OCI-LY7 (cell line): ENCODE measurements around the gene STIM1. TPM values are rescaled to one million over a fixed set of nuclear protein-coding genes. Genes with fewer than 3 reads are reported as not detected.

ENCODE experiments used
- BruUV-seq: library from RNA; stranded (reverse); fragments of 400-500 nt; replicated peaks from 2 replicates; lab custom pipeline; 2021; lab: Mats Ljungman, UMichigan
- CTCF ChIA-PET: fragments of 300-600 bp; sonication (Branson Sonifier 250); formaldehyde crosslinking; loops from one replicate; lab custom pipeline; 2022; ENCODE audit warnings: antibody characterized with exemption; ENCODE audit not compliant: unreplicated experiment; lab: Charles Lee
- POLR2A ChIA-PET: fragments of 300-600 bp; sonication (Branson Sonifier 250); formaldehyde crosslinking; loops from one replicate; lab custom pipeline; 2022; ENCODE audit warnings: antibody characterized with exemption; lab: Charles Lee
- DNase-seq: peaks from one replicate; pipeline ENCODE4 v3.0.0-alpha.2; 2015; ENCODE audit warnings: low spot score
- H2AFZ ChIP-seq: fragments of 200-600 bp; sonication (generic), shearing (Covaris generic); 2 replicates; pipeline ENCODE4 v1.6.1; 2014; ENCODE audit warnings: mild to moderate bottlenecking, antibody characterized with exemption, low read length, moderate library complexity
- H3K27ac ChIP-seq: fragments of 200-600 bp; sonication (generic); 2 replicates; pipeline ENCODE4 v1.5.1; 2014; ENCODE audit warnings: mixed run types, low read depth, mild to moderate bottlenecking, moderate library complexity, low read length, inconsistent platforms; ENCODE audit not compliant: poor library complexity, severe bottlenecking
- H3K36me3 ChIP-seq: fragments of 200-600 bp; sonication (generic); 2 replicates; pipeline ENCODE4 v1.6.1; 2014; ENCODE audit warnings: mild to moderate bottlenecking, antibody characterized with exemption, low read length, moderate library complexity, mixed read lengths; ENCODE audit not compliant: insufficient read depth
- H3K4me1 ChIP-seq: fragments of 200-600 bp; sonication (generic); 2 replicates; pipeline ENCODE4 v1.5.1; 2014; ENCODE audit warnings: mild to moderate bottlenecking, low read length; ENCODE audit not compliant: insufficient read depth, poor library complexity, severe bottlenecking
- H3K4me2 ChIP-seq: fragments of 200-600 bp; sonication (generic); 2 replicates; pipeline ENCODE4 v1.6.1; 2014; ENCODE audit warnings: mild to moderate bottlenecking, low read length
- H3K4me3 ChIP-seq: fragments of 200-600 bp; sonication (generic); 2 replicates; pipeline ENCODE4 v1.5.1; 2014; ENCODE audit warnings: mild to moderate bottlenecking, low read depth, low read length; ENCODE audit not compliant: poor library complexity, severe bottlenecking
- H3K79me2 ChIP-seq: fragments of 200-600 bp; sonication (generic); 2 replicates; pipeline ENCODE4 v1.6.1; 2016; ENCODE audit warnings: low read depth, mild to moderate bottlenecking, low read length, moderate library complexity, mixed read lengths; ENCODE audit not compliant: insufficient read depth
- H3K9me2 ChIP-seq: fragments of 200-600 bp; sonication (generic); 2 replicates; pipeline ENCODE4 v1.6.1; 2016; ENCODE audit warnings: mild to moderate bottlenecking, low read length, mixed read lengths; ENCODE audit not compliant: insufficient read depth
- H3K9me3 ChIP-seq: fragments of 200-600 bp; sonication (generic); 2 replicates; pipeline ENCODE4 v1.6.1; 2014; ENCODE audit warnings: mild to moderate bottlenecking, mixed run types, low read length, mixed read lengths
- H4K20me1 ChIP-seq: fragments of 200-600 bp; sonication (generic); 2 replicates; pipeline ENCODE4 v1.6.1; 2014; ENCODE audit warnings: mild to moderate bottlenecking, antibody characterized with exemption, low read length, moderate library complexity, mixed read lengths; ENCODE audit not compliant: insufficient read depth
- CTCF ChIP-seq: fragments of 200-600 bp; sonication (generic); conservative IDR thresholded peaks from 2 replicates; pipeline ENCODE4 v1.5.1; 2014; ENCODE audit warnings: mild to moderate bottlenecking, antibody characterized with exemption, low read length, moderate library complexity, mixed read lengths
- EZH2phosphoT487 ChIP-seq: fragments of 200-600 bp; sonication (generic); IDR thresholded peaks from 2 replicates; pipeline ENCODE4 v1.6.1; 2018; ENCODE audit warnings: low read depth, borderline replicate concordance, mild to moderate bottlenecking, mixed run types, antibody characterized with exemption, low read length, moderate library complexity, mixed read lengths
- intact Hi-C: fragments of 100-400 bp; cut with micrococcal nuclease; formaldehyde crosslinking; loops from one replicate; pipeline ENCODE4 v1.10.0; 2022; ENCODE audit not compliant: unreplicated experiment
- total RNA-seq, 2 experiments: library from RNA; depleted of rRNA in 1 of 2; stranded (reverse); fragments of >200 nt in 1 of 2; shearing (Covaris generic) in 1 of 2; gene quantifications; 2 replicates each; pipeline ENCODE4 v1.2.3, GENCODE V29; 2014 to 2022

STIM1 gene
- total RNA-seq, 2 experiments from 2014 or later, result 21.0 to 49.1 TPM

- intact Hi-C loops, result no loop called here
- CTCF ChIA-PET, result no interaction called here
- POLR2A ChIA-PET, result interaction anchor here (1.3 kb wide), 1 partner anchor 10 kb away, joined by 3 read pairs; no protein-coding TSS in a partner anchor
- H3K79me2 ChIP-seq, result no peaks in the 10 kb centered on the region
- no peaks in the 10 kb centered on the region for H3K9me2 ChIP-seq
- no peak overlapping the region for H2AFZ ChIP-seq
- no peak for DNase-seq
- no peak overlapping the region for H3K4me2 ChIP-seq
- H3K36me3 ChIP-seq, result no peaks in the 10 kb centered on the region
- H3K4me3 ChIP-seq, result no peak overlapping the region
- no TSS peak for BruUV-seq
- H3K27ac ChIP-seq, result no peak overlapping the region
- H4K20me1 ChIP-seq, result no peaks in the 10 kb centered on the region
- TF ChIP-seq CTCF, result no peak
- TF ChIP-seq EZH2phosphoT487, result no peak
- H3K4me1 ChIP-seq, result no peaks in the 10 kb centered on the region
- no peaks in the 10 kb centered on the region for H3K9me3 ChIP-seq
These were observed 161.7 kb downstream of the STIM1 start for GRCh38 chr11:4017129-4017528.

GRCh38 chr11:4018641-4019040, 163.2 kb downstream of the STIM1 start:
- intact Hi-C loops, result no loop called here
- Histone ChIP-seq H3K9me3 (0 out of 2 replicates have a peak, but pooled peaks cover 4% of the 10 kb centered on the region), H3K27ac (no peak overlapping the region), H3K79me2 (no peaks in the 10 kb centered on the region), H3K4me3 (no peak overlapping the region), H3K4me1 (no peaks in the 10 kb centered on the region), H3K36me3 (peaks cover under 1% of the 10 kb centered on the region; the same call in 1 of the 2 replicates), H4K20me1 (no peaks in the 10 kb centered on the region), H3K9me2 (no peaks in the 10 kb centered on the region), H3K4me2 (no peak overlapping the region), H2AFZ (no peak overlapping the region)
- BruUV-seq, result no TSS peak
- no peak for TF ChIP-seq EZH2phosphoT487
- TF ChIP-seq CTCF, result no peak
- POLR2A ChIA-PET, result no interaction called here
- CTCF ChIA-PET, result no interaction called here
- no peak for DNase-seq

- Histone ChIP-seq H4K20me1 (no peaks in the 10 kb centered on the region), H3K36me3 (peaks cover 12% of the 10 kb centered on the region; the same call in 1 of the 2 replicates), H2AFZ (no peak overlapping the region), H3K79me2 (no peaks in the 10 kb centered on the region), H3K4me2 (no peak overlapping the region), H3K4me1 (no peaks in the 10 kb centered on the region), H3K27ac (no peak overlapping the region), H3K4me3 (no peak overlapping the region), H3K9me3 (0 out of 2 replicates have a peak, but pooled peaks cover 5% of the 10 kb centered on the region), H3K9me2 (no peaks in the 10 kb centered on the region)
- intact Hi-C loops, result no loop called here
- no TSS peak for BruUV-seq
- ChIA-PET CTCF (no interaction called here), POLR2A (interaction anchor here (0.6 kb wide), 1 partner anchor 187 kb away, joined by 3 read pairs; no protein-coding TSS in a partner anchor)
- no peak for TF ChIP-seq CTCF
- no peak for DNase-seq
These were observed 164.4 kb downstream of the STIM1 start for GRCh38 chr11:4019891-4020290.
